ENCODE results near the gene CFHR5. TPM values are rescaled to one million over a fixed set of nuclear protein-coding genes. Genes with fewer than 3 reads are reported as not detected.
"Not testable (repeated sequence)": the region's sequence is repeated elsewhere in the genome, so short reads cannot be mapped to it uniquely, and the experiment has no call there.

CFHR5 gene
- total and polyA plus RNA-seq, 12 donors: not detected

- H3K27ac ChIP-seq: no peak overlapping the region
- 68 to 83% (median 81%) methylated on average over 1 of the region's 1 CpG for WGBS, 4 donors
- H3K4me1 ChIP-seq (replicated peaks in 1 of 2): no peaks in the 10 kb centered on the region
- no peaks in the 10 kb centered on the region for H3K27me3 ChIP-seq
- no peaks in the 10 kb centered on the region for H3K9me3 ChIP-seq (replicated peaks in 1 of 3)
- H3K4me3 ChIP-seq: no peak overlapping the region
- intact Hi-C loops (cut with DNase I): no loop called here
- DNase-seq: no peak
- TF ChIP-seq CTCF (IDR thresholded peaks at IDR 0.05) (no peak), POLR2A (IDR thresholded peaks at IDR 0.05) (no peak)
- H3K36me3 ChIP-seq (replicated peaks in 1 of 2): no peaks in the 10 kb centered on the region
Measured at GRCh38 chr1:196970182-196970581, 7.2 kb upstream of the CFHR5 start.

GRCh38 chr1:196976278-196976677 is 1.1 kb upstream of the CFHR5 start:
- WGBS, 4 donors: 79 to 84% (median 82%) methylated on average over 4 of the region's 4 CpGs
- no peak overlapping the region for H3K27ac ChIP-seq
- no peaks in the 10 kb centered on the region for H3K27me3 ChIP-seq
- H3K36me3 ChIP-seq (replicated peaks in 1 of 2): no peaks in the 10 kb centered on the region
- no peaks in the 10 kb centered on the region for H3K4me1 ChIP-seq (replicated peaks in 1 of 2)
- intact Hi-C loops (cut with DNase I): no loop called here
- no peaks in the 10 kb centered on the region for H3K9me3 ChIP-seq (replicated peaks in 1 of 3)
- no peak overlapping the region for H3K4me3 ChIP-seq
- no peak for DNase-seq
- TF ChIP-seq POLR2A (IDR thresholded peaks at IDR 0.05) (no peak), CTCF (IDR thresholded peaks at IDR 0.05) (no peak)

- Histone ChIP-seq H3K27me3 (no peaks in the 10 kb centered on the region), H3K27ac (no peak overlapping the region), H3K36me3 (replicated peaks in 1 of 2) (no peaks in the 10 kb centered on the region), H3K4me1 (replicated peaks in 1 of 2) (no peaks in the 10 kb centered on the region), H3K9me3 (replicated peaks in 1 of 3) (no peaks in the 10 kb centered on the region), H3K4me3 (no peak overlapping the region)
- no peak for DNase-seq
- WGBS, 4 donors: 74 to 86% (median 80%) methylated on average over 1 of the region's 1 CpG
- intact Hi-C loops (cut with DNase I): no loop called here
- no peak for TF ChIP-seq CTCF (IDR thresholded peaks at IDR 0.05)
- no peak for TF ChIP-seq POLR2A (IDR thresholded peaks at IDR 0.05)
Measured at GRCh38 chr1:196980859-196981258, 3.5 kb downstream of the CFHR5 start.

- H3K27me3 ChIP-seq; H3K36me3 ChIP-seq (replicated peaks in 1 of 2); intact Hi-C loops (cut with DNase I); H3K4me1 ChIP-seq (replicated peaks in 1 of 2); H3K9me3 ChIP-seq (replicated peaks in 1 of 3); DNase-seq; H3K27ac ChIP-seq; H3K4me3 ChIP-seq: not testable (repeated sequence)
- WGBS, 4 donors: 80 to 89% (median 84%) methylated on average over 7 of the region's 7 CpGs
Measured at GRCh38 chr1:196982247-196982646, 4.9 kb downstream of the CFHR5 start.

GRCh38 chr1:196991919-196992651 is 14.7 kb downstream of the CFHR5 start:
- H3K36me3 ChIP-seq (replicated peaks in 1 of 2); H3K4me3 ChIP-seq; DNase-seq; H3K27ac ChIP-seq; H3K4me1 ChIP-seq (replicated peaks in 1 of 2); H3K9me3 ChIP-seq (replicated peaks in 1 of 3); H3K27me3 ChIP-seq; intact Hi-C loops (cut with DNase I): not testable (repeated sequence)
- WGBS, 4 donors: 60 to 77% (median 65%) methylated on average over 7 to 11 of the region's 11 CpGs

Data from adrenal gland (tissue), 12 donors.